ENCODE results near the gene INPP5F. TPM values are rescaled to one million over a fixed set of nuclear protein-coding genes. Genes with fewer than 3 reads are reported as not detected.

INPP5F gene
- total and polyA plus RNA-seq, 9 donors = 8.1 to 18.8 (median 13.8) TPM

GRCh38 chr10:119734396-119735332 lies 8.8 kb downstream of the INPP5F start:
- H3K36me3 ChIP-seq = no peaks in the 10 kb centered on the region
- DNase-seq = no peak
- TF ChIP-seq CTCF (IDR thresholded peaks at IDR 0.05) = no peak
- WGBS, 3 donors = 53 to 60% (median 54%) methylated on average over 1 of the region's 1 CpG
- H3K4me3 ChIP-seq = no peak overlapping the region
- no peaks in the 10 kb centered on the region for H3K27me3 ChIP-seq
- no peaks in the 10 kb centered on the region for H3K4me1 ChIP-seq (ENCODE audit: insufficient read depth)
- H3K9me3 ChIP-seq = no peaks in the 10 kb centered on the region
- no peak overlapping the region for H3K27ac ChIP-seq
- intact Hi-C loops (cut with DNase I) = no loop called here

- WGBS, 3 donors = 65 to 74% (median 73%) methylated on average over 3 of the region's 3 CpGs
- DNase-seq = no peak
- no peaks in the 10 kb centered on the region for H3K9me3 ChIP-seq
- H3K4me1 ChIP-seq (ENCODE audit: insufficient read depth) = no peaks in the 10 kb centered on the region
- H3K27ac ChIP-seq = no peak overlapping the region
- no peak overlapping the region for H3K4me3 ChIP-seq
- H3K27me3 ChIP-seq = no peaks in the 10 kb centered on the region
- no peak for TF ChIP-seq CTCF (IDR thresholded peaks at IDR 0.05)
- no peak for TF ChIP-seq EP300 (IDR thresholded peaks at IDR 0.05)
- no peak for TF ChIP-seq POLR2A (IDR thresholded peaks at IDR 0.05)
- no peaks in the 10 kb centered on the region for H3K36me3 ChIP-seq
- intact Hi-C loops (cut with DNase I) = no loop called here
These were observed 9.6 kb downstream of the INPP5F start for GRCh38 chr10:119735451-119735850.

GRCh38 chr10:119736220-119736619 lies 10.4 kb downstream of the INPP5F start:
- 96 to 100% (median 100%) methylated on average over 1 of the region's 1 CpG for WGBS, 3 donors
- Histone ChIP-seq H3K27ac (no peak overlapping the region), H3K27me3 (no peaks in the 10 kb centered on the region), H3K4me3 (no peak overlapping the region), H3K36me3 (no peaks in the 10 kb centered on the region), H3K4me1 (ENCODE audit: insufficient read depth) (no peaks in the 10 kb centered on the region), H3K9me3 (no peaks in the 10 kb centered on the region)
- TF ChIP-seq POLR2A (IDR thresholded peaks at IDR 0.05) (no peak), CTCF (IDR thresholded peaks at IDR 0.05) (no peak), EP300 (IDR thresholded peaks at IDR 0.05) (no peak)
- intact Hi-C loops (cut with DNase I) = no loop called here
- DNase-seq = no peak

- Histone ChIP-seq H3K9me3 (no peaks in the 10 kb centered on the region), H3K4me1 (ENCODE audit: insufficient read depth) (no peaks in the 10 kb centered on the region), H3K27ac (no peak overlapping the region), H3K36me3 (no peaks in the 10 kb centered on the region), H3K4me3 (no peak overlapping the region), H3K27me3 (no peaks in the 10 kb centered on the region)
- DNase-seq = no peak
- 95 to 97% (median 97%) methylated on average over 2 of the region's 2 CpGs for WGBS, 3 donors
- TF ChIP-seq EP300 (IDR thresholded peaks at IDR 0.05) (no peak), CTCF (IDR thresholded peaks at IDR 0.05) (no peak), POLR2A (IDR thresholded peaks at IDR 0.05) (no peak)
- intact Hi-C loops (cut with DNase I) = no loop called here
These were observed 11.3 kb downstream of the INPP5F start for GRCh38 chr10:119737039-119737663.
